GM10266 (cell line): ENCODE results near the gene CDH13.

Experiments used
- DNase-seq: peaks from one replicate; pipeline ENCODE4 v3.0.0; 2012; ENCODE audit errors: extremely low spot score
- CTCF ChIP-seq: IDR thresholded peaks from 2 replicates; pipeline ENCODE4 v1.5.1; 2012; ENCODE audit warnings: mild to moderate bottlenecking, low read depth; ENCODE audit not compliant: control insufficient read depth, insufficient read depth; ENCODE audit errors: missing control alignments

Gene CDH13

DNA sequence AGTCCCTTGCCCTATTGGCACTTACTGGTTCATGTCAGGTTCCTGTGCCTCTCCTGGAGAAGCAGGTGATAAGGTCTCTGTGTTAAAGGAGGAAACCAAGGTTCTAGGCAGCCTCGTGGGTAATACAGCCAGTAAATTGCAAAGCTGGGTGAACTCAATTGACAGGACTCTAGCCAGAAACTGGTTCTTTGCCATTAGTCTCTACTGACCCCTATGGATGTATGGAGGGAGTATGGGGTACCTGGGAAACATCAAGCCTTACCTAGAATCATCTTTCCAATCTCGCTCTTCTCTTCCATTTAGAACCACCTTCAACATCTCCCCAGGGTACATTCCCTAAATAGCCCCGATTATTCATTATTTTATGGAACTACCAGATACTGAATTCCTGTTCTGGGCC lies 169.3 kb downstream of the CDH13 start:
- no peak for DNase-seq
- TF ChIP-seq CTCF = no peak

DNA sequence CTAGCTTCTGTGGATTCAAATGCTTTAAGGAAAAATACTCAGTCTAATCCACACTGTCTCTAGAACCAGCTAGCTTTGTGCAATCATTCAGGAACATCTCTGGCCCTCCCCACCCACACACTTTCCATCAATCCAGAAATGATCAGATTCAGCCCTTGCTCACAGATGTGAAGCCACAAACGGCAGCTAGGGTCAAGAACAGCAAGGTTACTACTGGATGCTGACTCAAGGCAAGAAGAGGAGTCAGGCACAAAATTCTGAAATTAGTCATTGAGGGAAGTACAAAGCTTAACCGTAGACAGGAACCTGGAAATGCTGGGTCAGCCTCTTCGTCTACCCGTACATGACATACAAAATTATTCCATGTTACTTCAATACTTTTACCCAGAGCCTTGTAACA lies 174.6 kb downstream of the CDH13 start:
- TF ChIP-seq CTCF = no peak
- no peak for DNase-seq

GRCh38 chr16:82805866-82806265 lies 179.1 kb downstream of the CDH13 start:
- no peak for TF ChIP-seq CTCF
- no peak for DNase-seq

DNA sequence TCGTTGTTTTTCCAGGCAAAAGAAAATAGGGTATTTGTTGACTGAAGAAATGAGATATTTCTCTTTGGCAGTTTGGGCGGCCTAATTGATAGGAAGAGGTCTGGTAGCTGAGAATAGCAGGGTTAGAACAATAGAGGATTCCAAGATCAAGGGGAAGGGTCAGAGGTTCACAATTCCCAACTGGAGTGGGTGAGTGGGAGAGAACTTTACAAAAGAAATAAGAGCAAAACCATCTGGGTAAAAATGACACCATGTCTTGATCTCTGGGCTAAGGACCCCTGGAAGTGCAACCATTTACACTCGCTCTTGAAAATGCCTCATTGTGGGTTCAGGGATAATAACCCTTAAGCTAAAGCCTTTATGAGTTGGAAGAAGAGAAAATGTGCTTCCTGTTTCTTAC lies 180.5 kb downstream of the CDH13 start:
- DNase-seq = no peak
- no peak for TF ChIP-seq CTCF

- no peak for DNase-seq
- TF ChIP-seq CTCF = no peak
Measured at GRCh38 chr16:82808036-82808435, 181.3 kb downstream of the CDH13 start.

GRCh38 chr16:82810077-82810476 lies 183.3 kb downstream of the CDH13 start:
- no peak for TF ChIP-seq CTCF
- no peak for DNase-seq

GRCh38 chr16:82814059-82814458 lies 187.3 kb downstream of the CDH13 start:
- DNase-seq = no peak
- TF ChIP-seq CTCF = no peak

DNA sequence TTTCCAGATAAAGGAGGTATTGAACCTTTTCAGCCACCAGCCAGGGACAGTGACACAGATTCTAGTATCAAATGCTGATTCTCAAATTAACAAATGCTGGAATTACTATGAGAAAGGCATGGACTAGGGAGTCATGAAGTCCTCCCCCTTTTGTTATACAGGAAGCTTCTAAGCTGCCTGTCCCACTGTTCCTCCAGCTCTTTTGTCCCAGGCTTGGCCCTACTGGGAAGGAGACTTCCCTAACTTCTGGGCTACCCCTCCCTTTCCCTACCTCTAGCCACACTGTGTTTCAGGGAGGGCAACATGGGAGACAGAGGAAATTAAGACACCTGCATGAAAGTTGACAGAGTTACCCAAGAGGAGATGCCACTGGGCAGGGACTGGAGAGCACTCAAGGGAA lies 192.5 kb downstream of the CDH13 start:
- no peak for TF ChIP-seq CTCF
- DNase-seq = no peak
